Upper lobe of right lung (tissue), 1 donor: ENCODE results near the gene PRSS2. TPM values are rescaled to one million over a fixed set of nuclear protein-coding genes. Genes with fewer than 3 reads are reported as not detected.

ENCODE experiments used
- ATAC-seq: fragments of 200-7000 bp; cut with Tn5 transposase; one replicate; pipeline ENCODE4 v1.9.1; 2020; ENCODE audit warnings: mild to moderate bottlenecking, moderate library complexity
- DNase-seq: peaks from one replicate; pipeline ENCODE4 v3.0.0-alpha.2; 2020
- H3K27ac ChIP-seq: fragments of 200-600 bp; one replicate; pipeline ENCODE4 v1.8.0; 2022
- H3K27me3 ChIP-seq: fragments of 200-600 bp; one replicate; pipeline ENCODE4 v1.8.0; 2022; ENCODE audit warnings: mild to moderate bottlenecking
- H3K36me3 ChIP-seq: fragments of 200-600 bp; one replicate; pipeline ENCODE4 v1.8.0; 2022
- H3K4me1 ChIP-seq: fragments of 200-600 bp; one replicate; pipeline ENCODE4 v1.8.0; 2022
- H3K4me3 ChIP-seq: fragments of 200-600 bp; one replicate; pipeline ENCODE4 v1.8.0; 2022; ENCODE audit warnings: mild to moderate bottlenecking
- H3K9me3 ChIP-seq: fragments of 200-600 bp; one replicate; pipeline ENCODE4 v1.8.0; 2022
- CTCF ChIP-seq: fragments of 200-600 bp; IDR thresholded peaks from one replicate; pipeline ENCODE4 v1.8.0; 2022; ENCODE audit warnings: antibody characterized with exemption
- intact Hi-C: fragments of 100-400 bp; cut with DNase I; formaldehyde crosslinking; loops from one replicate; pipeline ENCODE4 v1.11.0; 2022
- total RNA-seq: library from RNA; stranded (reverse); fragmentation: NEBNext Ultra II Directional; extraction: Animal tissue kit (Norgen Biotek cat#: 25700); gene quantifications from one replicate; pipeline ENCODE4 v1.2.1, GENCODE V29; 2021
- donor health status: DM: no; HTN: yes; CAD: no; lungs with severe emphysema.

PRSS2 gene
- total RNA-seq, 1 donor from 2014 or later, result not detected

- Histone ChIP-seq H3K36me3 (no peaks in the 10 kb centered on the region), H3K4me1 (peaks cover 15% of the 10 kb centered on the region), H3K4me3 (peak overlapping the region; percentile 47), H3K9me3 (no peaks in the 10 kb centered on the region), H3K27me3 (peaks cover 52% of the 10 kb centered on the region), H3K27ac (peak overlapping the region; percentile 77)
- intact Hi-C loops, result no loop called here
- DNase-seq, result no peak
- ATAC-seq, result no peak
- no peak for TF ChIP-seq CTCF
Measured at GRCh38 chr7:142796001-142796500, 25.3 kb downstream of the PRSS2 start.

DNA sequence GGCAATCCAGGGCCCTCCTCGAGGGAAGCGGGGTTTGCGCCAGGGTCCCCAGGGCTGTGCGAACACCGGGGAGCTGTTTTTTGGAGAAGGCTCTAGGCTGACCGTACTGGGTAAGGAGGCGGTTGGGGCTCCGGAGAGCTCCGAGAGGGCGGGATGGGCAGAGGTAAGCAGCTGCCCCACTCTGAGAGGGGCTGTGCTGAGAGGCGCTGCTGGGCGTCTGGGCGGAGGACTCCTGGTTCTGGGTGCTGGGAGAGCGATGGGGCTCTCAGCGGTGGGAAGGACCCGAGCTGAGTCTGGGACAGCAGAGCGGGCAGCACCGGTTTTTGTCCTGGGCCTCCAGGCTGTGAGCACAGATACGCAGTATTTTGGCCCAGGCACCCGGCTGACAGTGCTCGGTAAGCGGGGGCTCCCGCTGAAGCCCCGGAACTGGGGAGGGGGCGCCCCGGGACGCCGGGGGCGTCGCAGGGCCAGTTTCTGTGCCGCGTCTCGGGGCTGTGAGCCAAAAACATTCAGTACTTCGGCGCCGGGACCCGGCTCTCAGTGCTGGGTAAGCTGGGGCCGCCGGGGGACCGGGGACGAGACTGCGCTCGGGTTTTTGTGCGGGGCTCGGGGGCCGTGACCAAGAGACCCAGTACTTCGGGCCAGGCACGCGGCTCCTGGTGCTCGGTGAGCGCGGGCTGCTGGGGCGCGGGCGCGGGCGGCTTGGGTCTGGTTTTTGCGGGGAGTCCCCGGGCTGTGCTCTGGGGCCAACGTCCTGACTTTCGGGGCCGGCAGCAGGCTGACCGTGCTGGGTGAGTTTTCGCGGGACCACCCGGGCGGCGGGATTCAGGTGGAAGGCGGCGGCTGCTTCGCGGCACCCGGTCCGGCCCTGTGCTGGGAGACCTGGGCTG, 26.0 kb downstream of the PRSS2 start:
- ATAC-seq (peak; percentile 25), DNase-seq (no peak)
- Histone ChIP-seq H3K36me3 (no peaks in the 10 kb centered on the region), H3K4me3 (peak overlapping the region; percentile 47), H3K27me3 (peaks cover 52% of the 10 kb centered on the region), H3K9me3 (no peaks in the 10 kb centered on the region), H3K4me1 (peaks cover 15% of the 10 kb centered on the region), H3K27ac (peak overlapping the region; percentile 77)
- no peak for TF ChIP-seq CTCF
- intact Hi-C loops, result no loop called here

DNA sequence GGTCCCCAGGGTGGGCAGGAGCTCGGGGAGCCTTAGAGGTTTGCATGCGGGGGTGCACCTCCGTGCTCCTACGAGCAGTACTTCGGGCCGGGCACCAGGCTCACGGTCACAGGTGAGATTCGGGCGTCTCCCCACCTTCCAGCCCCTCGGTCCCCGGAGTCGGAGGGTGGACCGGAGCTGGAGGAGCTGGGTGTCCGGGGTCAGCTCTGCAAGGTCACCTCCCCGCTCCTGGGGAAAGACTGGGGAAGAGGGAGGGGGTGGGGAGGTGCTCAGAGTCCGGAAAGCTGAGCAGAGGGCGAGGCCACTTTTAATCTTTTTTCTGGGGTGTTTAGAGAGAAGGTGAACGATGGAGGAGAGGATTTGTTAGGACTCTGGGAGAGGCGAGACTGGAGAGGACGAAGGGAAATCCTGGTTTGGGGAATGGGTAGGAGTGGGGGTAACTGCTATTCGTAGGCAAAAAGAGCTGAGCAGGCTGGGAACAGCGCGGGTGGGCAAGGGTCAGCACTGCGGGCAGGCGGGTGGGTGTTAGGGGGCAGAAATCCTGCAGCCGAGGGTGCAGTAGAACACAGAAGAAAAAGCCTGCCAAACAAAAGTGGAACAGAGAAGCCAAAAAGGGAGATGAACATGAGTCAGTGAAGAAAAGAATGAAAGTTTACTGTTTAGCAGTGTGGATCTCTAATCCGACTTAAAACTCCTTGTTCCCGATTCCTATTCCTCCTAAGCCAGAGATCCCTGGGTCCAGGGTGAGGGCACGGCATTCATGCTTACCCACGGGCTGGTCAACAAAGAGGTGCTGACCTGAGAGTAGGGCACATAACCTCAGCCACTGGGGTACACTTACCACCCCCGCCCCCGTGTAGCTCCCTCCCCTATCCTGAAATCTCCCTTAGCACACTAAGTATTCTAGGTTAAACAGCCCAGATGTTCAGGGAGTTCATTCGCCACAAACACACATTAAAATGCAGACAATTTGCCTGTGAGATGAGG, 26.9 kb downstream of the PRSS2 start:
- no peak for TF ChIP-seq CTCF
- ATAC-seq (peak; percentile 2), DNase-seq (no peak)
- Histone ChIP-seq H3K36me3 (no peaks in the 10 kb centered on the region), H3K4me3 (peak overlapping the region; percentile 47), H3K9me3 (no peaks in the 10 kb centered on the region), H3K27ac (peak overlapping the region; percentile 77), H3K4me1 (peaks cover 15% of the 10 kb centered on the region), H3K27me3 (peaks cover 52% of the 10 kb centered on the region)
- intact Hi-C loops, result no loop called here

DNA sequence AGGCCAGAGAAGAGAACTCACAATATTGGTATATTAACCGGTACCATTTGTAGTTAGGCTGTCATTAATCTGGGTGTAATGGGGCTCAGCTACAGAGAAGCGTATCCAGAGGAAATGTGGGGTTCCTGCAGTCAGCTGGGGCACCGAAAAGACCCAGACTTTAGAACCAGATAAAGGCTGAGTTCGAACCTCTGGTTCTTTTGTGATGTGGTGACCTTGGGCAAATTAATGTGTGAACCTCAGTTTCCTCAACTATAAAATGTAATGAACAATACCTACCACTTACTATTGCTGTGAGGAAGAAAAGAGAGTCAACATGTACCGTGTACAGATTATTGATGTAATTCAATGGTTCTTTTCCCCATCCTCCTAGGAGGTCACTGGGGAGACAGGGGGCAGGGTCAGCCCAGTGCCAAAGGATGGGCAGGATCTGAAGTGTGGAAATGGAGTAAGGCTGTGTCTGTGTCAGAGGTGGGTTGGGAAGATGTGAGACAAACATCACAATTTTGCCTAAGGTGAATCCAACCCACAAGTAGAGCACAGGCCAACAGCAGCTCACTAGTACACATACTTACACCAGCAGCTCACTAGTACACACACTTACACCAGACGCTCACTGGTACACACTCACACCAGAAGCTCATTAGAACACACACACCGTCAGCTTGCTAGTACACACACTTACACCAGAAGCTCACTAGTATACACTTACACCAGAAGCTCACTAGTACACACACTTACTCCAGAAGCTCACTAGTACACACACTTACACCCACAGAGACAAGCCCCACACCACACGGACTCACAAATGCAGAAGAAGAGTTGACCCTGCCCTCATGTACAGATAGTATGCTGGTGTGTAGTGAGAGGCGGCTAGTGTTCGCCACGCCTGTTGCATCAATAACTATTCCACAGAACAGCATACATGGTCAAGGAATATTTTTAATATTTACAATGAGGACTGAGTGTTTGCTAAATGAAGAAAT, 28.0 kb downstream of the PRSS2 start:
- no peaks in the 10 kb centered on the region for H3K36me3 ChIP-seq
- peaks cover 15% of the 10 kb centered on the region for H3K4me1 ChIP-seq
- ATAC-seq (no peak), DNase-seq (no peak)
- intact Hi-C loops, result no loop called here
- H3K4me3 ChIP-seq, result peak overlapping the region; percentile 47
- no peak for TF ChIP-seq CTCF
- H3K9me3 ChIP-seq, result no peaks in the 10 kb centered on the region
- peaks cover 52% of the 10 kb centered on the region for H3K27me3 ChIP-seq
- H3K27ac ChIP-seq, result peak overlapping the region; percentile 77

DNA sequence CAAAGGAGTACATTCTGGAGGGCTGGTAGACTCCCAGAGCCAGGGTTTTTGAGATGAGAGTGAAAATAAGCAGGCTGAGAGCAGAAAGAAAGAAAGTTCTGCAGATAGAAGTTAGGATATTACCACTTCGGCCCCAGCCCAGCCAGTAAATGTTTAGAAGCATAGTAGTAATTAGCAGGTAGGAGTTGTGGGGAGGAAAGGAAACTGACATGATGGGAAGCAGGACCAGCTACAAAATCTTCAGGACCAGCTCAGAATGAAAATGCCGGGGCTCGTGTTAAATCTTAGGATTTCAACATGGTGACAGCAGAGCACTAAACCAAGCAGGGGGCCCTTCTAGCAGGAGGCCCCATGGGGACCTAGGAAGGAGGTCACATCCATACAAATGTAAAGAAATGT, 28.7 kb downstream of the PRSS2 start:
- TF ChIP-seq CTCF, result no peak

More for the DNA sequence above, 28.7 kb downstream of the PRSS2 start:
- Histone ChIP-seq H3K27ac (peak overlapping the region; percentile 77), H3K9me3 (no peaks in the 10 kb centered on the region), H3K4me3 (peak overlapping the region; percentile 47), H3K36me3 (no peaks in the 10 kb centered on the region), H3K27me3 (peaks cover 50% of the 10 kb centered on the region), H3K4me1 (peaks cover 15% of the 10 kb centered on the region)
- intact Hi-C loops, result no loop called here
- ATAC-seq, result no peak
- DNase-seq, result no peak
